B cell (primary cell): ENCODE measurements around the gene MYO9B. TPM values are rescaled to one million over a fixed set of nuclear protein-coding genes. Genes with fewer than 3 reads are reported as not detected.

Experiments
- ATAC-seq: fragments of 200-7000 bp; cut with Tn5 transposase; one replicate; pipeline ENCODE4 v1.10.0; 2021; ENCODE audit warnings: low read depth, mild to moderate bottlenecking, moderate number of reproducible peaks, moderate library complexity
- CTCF ChIA-PET: fragments of 350-600 bp; sonication (Branson Sonifier 250); formaldehyde crosslinking; loops from one replicate; lab custom pipeline; 2021; ENCODE audit warnings: antibody characterized with exemption, inconsistent platforms; lab: Charles Lee
- POLR2A ChIA-PET: fragments of 350-600 bp; sonication (Branson Sonifier 250); formaldehyde crosslinking; loops from one replicate; lab custom pipeline; 2021; ENCODE audit warnings: antibody characterized with exemption; lab: Charles Lee
- DNase-seq: peaks from one replicate; pipeline ENCODE4 v3.0.0; 2013
- H2AFZ ChIP-seq: 2 replicates; pipeline ENCODE4 v1.6.1; 2012; ENCODE audit warnings: mild to moderate bottlenecking, low read depth, low read length; ENCODE audit not compliant: insufficient read depth, poor library complexity, severe bottlenecking
- H3K27ac ChIP-seq, 2 donors: 1 replicate in 1 of 2; 2 replicates in 1 of 2; pipeline ENCODE4 v1.5.1; 2012 to 2013; ENCODE audit warnings: low read length in 2 of 2, mild to moderate bottlenecking in 2 of 2, moderate library complexity in 1 of 2
- H3K27me3 ChIP-seq, 4 experiments: fragments of 200-600 bp in 1 of 4; sonication (generic) in 1 of 4; replicated peaks in 1 of 4; 1 replicate in 2 of 4; 2 replicates in 2 of 4; pipeline versions ENCODE4 v1.6.1 to v1.7.0; 2013 to 2016; ENCODE audit warnings: low read length in 3 of 4, mild to moderate bottlenecking in 2 of 4, mixed read lengths in 1 of 4, moderate library complexity in 1 of 4; ENCODE audit not compliant: insufficient read depth in 4 of 4, control insufficient read depth in 3 of 4; ENCODE audit errors: control extremely low read depth in 1 of 4
- H3K36me3 ChIP-seq, 2 experiments: replicated peaks in 1 of 2; 1 replicate in 1 of 2; 2 replicates in 1 of 2; pipeline versions ENCODE4 v1.6.1 to v1.7.1; 2013; ENCODE audit warnings: low read length in 1 of 2; ENCODE audit not compliant: insufficient read depth in 2 of 2, control insufficient read depth in 1 of 2; ENCODE audit errors: control extremely low read depth in 1 of 2, extremely low read depth in 1 of 2
- H3K4me1 ChIP-seq, 2 donors: fragments of 200-600 bp in 1 of 2; sonication (generic) in 1 of 2; 1 replicate in 1 of 2; 2 replicates in 1 of 2; pipeline versions ENCODE4 v1.5.1 to v1.6.1; 2013 to 2017; ENCODE audit warnings: low read length in 2 of 2; ENCODE audit not compliant: control insufficient read depth in 2 of 2, insufficient read depth in 2 of 2
- H3K4me2 ChIP-seq: replicated peaks from 2 replicates; pipeline ENCODE3; 2012; ENCODE audit warnings: mild to moderate bottlenecking, low read depth, low read length; ENCODE audit not compliant: poor library complexity, severe bottlenecking
- H3K4me3 ChIP-seq, 5 experiments: fragments of 200-600 bp in 1 of 5; sonication (generic) in 1 of 5; 1 replicate in 3 of 5; 2 replicates in 2 of 5; pipeline versions ENCODE4 v1.5.1 to v1.7.0; 2011 to 2016; ENCODE audit warnings: low read length in 4 of 5, mild to moderate bottlenecking in 4 of 5, low read depth in 2 of 5, control low read depth in 1 of 5, moderate library complexity in 1 of 5; ENCODE audit not compliant: insufficient read depth in 1 of 5; ENCODE audit errors: control extremely low read depth in 1 of 5, extremely low read depth in 1 of 5
- H3K79me2 ChIP-seq: fragments of 200-600 bp; sonication (generic); one replicate; pipeline ENCODE4 v1.6.0; 2016; ENCODE audit warnings: low read length; ENCODE audit not compliant: control insufficient read depth, insufficient read depth
- H3K9ac ChIP-seq: fragments of 200-600 bp; sonication (generic); 2 replicates; pipeline ENCODE4 v1.6.1; 2017; ENCODE audit warnings: mild to moderate bottlenecking, low read length, moderate library complexity
- H3K9me3 ChIP-seq, 3 donors: one replicate each; pipeline versions ENCODE4 v1.6.1 to v1.7.1; 2013; ENCODE audit warnings: low read length in 2 of 3; ENCODE audit not compliant: control insufficient read depth in 2 of 3, insufficient read depth in 1 of 3; ENCODE audit errors: control extremely low read depth in 1 of 3
- H4K20me1 ChIP-seq: 2 replicates; pipeline ENCODE4 v1.6.0; 2012; ENCODE audit warnings: mild to moderate bottlenecking, low read length; ENCODE audit not compliant: insufficient read depth, control insufficient read depth, poor library complexity, severe bottlenecking
- H3K27ac Mint-ChIP-seq: one replicate; pipeline ENCODE4 v1.8.0; 2021; ENCODE audit warnings: mixed read lengths
- H3K27me3 Mint-ChIP-seq: one replicate; pipeline ENCODE4 v1.8.0; 2021; ENCODE audit warnings: mixed read lengths
- H3K4me1 Mint-ChIP-seq: one replicate; pipeline ENCODE4 v1.8.0; 2021; ENCODE audit warnings: mixed read lengths
- H3K4me3 Mint-ChIP-seq: one replicate; pipeline ENCODE4 v1.8.0; 2021; ENCODE audit warnings: mixed read lengths
- H3K9me3 Mint-ChIP-seq: one replicate; pipeline ENCODE4 v1.8.0; 2022; ENCODE audit warnings: mixed read lengths; ENCODE audit not compliant: insufficient read depth
- CTCF ChIP-seq: fragments of 200-600 bp; IDR thresholded peaks from one replicate; pipeline ENCODE4 v1.8.0; 2022; ENCODE audit warnings: antibody characterized with exemption, mild to moderate bottlenecking
- EZH2 ChIP-seq: IDR thresholded peaks from 2 replicates; pipeline ENCODE4 v1.6.1; 2012; ENCODE audit warnings: borderline replicate concordance, low read depth, mild to moderate bottlenecking, moderate library complexity, low read length; ENCODE audit not compliant: insufficient read depth, poor library complexity, severe bottlenecking
- WGBS: methylation state at CpG from one replicate; pipeline ENCODE4 v1.1.5; 2013; ENCODE audit warnings: missing lambda C conversion rate; ENCODE audit not compliant: insufficient coverage; 5-methylcytosine and 5-hydroxymethylcytosine counted together
- intact Hi-C: fragments of 100-400 bp; cut with micrococcal nuclease; formaldehyde crosslinking; loops from one replicate; pipeline ENCODE4 v1.10.0; 2022
- polyA plus RNA-seq: library from polyadenylated mRNA; depleted of rRNA; stranded (reverse); fragments of >200 nt; gene quantifications from 2 replicates; pipeline ENCODE4 v1.2.3, GENCODE V29; 2012
- total RNA-seq, 2 donors: library from RNA; stranded (reverse); fragments of 120-200 nt in 1 of 2; gene quantifications; 1 replicate in 1 of 2; 2 replicates in 1 of 2; pipeline versions ENCODE4 v1.2.3 to v1.2.4, GENCODE V29; 2013 to 2022

Gene MYO9B
- total and polyA plus RNA-seq, 2 donors (not counting 1 experiment from before 2014, with no cell fraction given): 256 to 273 TPM

- ATAC-seq (no peak), DNase-seq (no peak)
- intact Hi-C loops: no loop called here
- Mint-ChIP-seq H3K4me1 (peaks cover 13% of the 10 kb centered on the region), H3K27me3 (peaks cover 41% of the 10 kb centered on the region), H3K4me3 (peak within 1 kb of the TSS; percentile 87), H3K9me3 (peaks cover 10% of the 10 kb centered on the region), H3K27ac (no peak within 1 kb of the TSS)
- H4K20me1 ChIP-seq: no peaks in the 10 kb centered on the region
- WGBS: 6% methylated on average over 47 of the region's 67 CpGs
- peak within 1 kb of the TSS; percentile 82 for H2AFZ ChIP-seq
- no peaks in the 10 kb centered on the region for H3K36me3 ChIP-seq
- no peak for TF ChIP-seq EZH2
- no peak for TF ChIP-seq CTCF
- H3K4me2 ChIP-seq: peak within 1 kb of the TSS; percentile 95
- H3K27ac ChIP-seq: no peak within 1 kb of the TSS
- peaks cover 11 to 14% of the 10 kb centered on the region in 2 donors for H3K4me1 ChIP-seq
- ChIA-PET POLR2A (no interaction called here), CTCF (no interaction called here)
- no peaks in the 10 kb centered on the region for H3K79me2 ChIP-seq
- peak within 1 kb of the TSS; percentile 27 to 67 (median 47) for H3K4me3 ChIP-seq
- H3K9ac ChIP-seq: peak within 1 kb of the TSS; percentile 65
- peaks cover 0 to 42% (median 14%) of the 10 kb centered on the region in 4 experiments for H3K27me3 ChIP-seq
- H3K9me3 ChIP-seq: peaks cover 0 to 34% (median 19%) of the 10 kb centered on the region in 3 donors
Measured at GRCh38 chr19:17026706-17027534, 48.7 kb upstream of the MYO9B start, which contains the start of gene CPAMD8. Gene CPAMD8, minus strand, starts transcription at chr19:17026810. Its CDS starts 168 bp downstream, at chr19:17026642.

GRCh38 chr19:17027535-17027975, 48.0 kb upstream of the MYO9B start:
- Histone ChIP-seq H3K9me3 (peaks cover 0 to 28% (median 19%) of the 10 kb centered on the region in 3 donors), H2AFZ (no peak overlapping the region), H4K20me1 (no peaks in the 10 kb centered on the region), H3K36me3 (no peaks in the 10 kb centered on the region), H3K27me3 (peaks cover 0 to 42% (median 14%) of the 10 kb centered on the region in 4 experiments), H3K4me3 (no peak overlapping the region), H3K79me2 (no peaks in the 10 kb centered on the region), H3K9ac (no peak overlapping the region), H3K4me1 (peaks cover 10 to 11% of the 10 kb centered on the region in 2 donors), H3K27ac (no peak overlapping the region), H3K4me2 (no peak overlapping the region)
- ChIA-PET CTCF (no interaction called here), POLR2A (no interaction called here)
- peaks cover 10% of the 10 kb centered on the region for H3K4me1 Mint-ChIP-seq
- intact Hi-C loops: no loop called here
- TF ChIP-seq EZH2 (no peak), CTCF (no peak)
- no peak overlapping the region for H3K27ac Mint-ChIP-seq
- WGBS: 76% methylated on average over 4 of the region's 7 CpGs
- ATAC-seq (no peak), DNase-seq (no peak)
- peaks cover 10% of the 10 kb centered on the region for H3K9me3 Mint-ChIP-seq
- peaks cover 46% of the 10 kb centered on the region for H3K27me3 Mint-ChIP-seq
- peak overlapping the region; percentile 69 for H3K4me3 Mint-ChIP-seq
